IMR-90 (cell line): ENCODE data around the gene JAKMIP2. TPM values are rescaled to one million over a fixed set of nuclear protein-coding genes. Genes with fewer than 3 reads are reported as not detected.

Source experiments
- ATAC-seq: fragments of 200-7000 bp; cut with Tn5 transposase; 2 replicates; pipeline ENCODE4 v1.9.1; 2020; ENCODE audit warnings: low read depth, mild to moderate bottlenecking, moderate library complexity
- BruUV-seq: library from RNA; stranded (reverse); fragments of 400-500 nt; replicated peaks from 2 replicates; lab custom pipeline; 2021; lab: Mats Ljungman, UMichigan
- CTCF ChIA-PET: fragments of 300-600 bp; formaldehyde crosslinking; extraction: SDS; loops from one replicate; lab custom pipeline; 2021; ENCODE audit warnings: antibody characterized with exemption; lab: Yijun Ruan, JAX
- POLR2A ChIA-PET: fragments of 300-600 bp; sonication (Branson Sonifier 250); formaldehyde crosslinking; loops from one replicate; lab custom pipeline; 2022; ENCODE audit warnings: antibody characterized with exemption; ENCODE audit not compliant: unreplicated experiment; lab: Charles Lee
- DNase-seq: peaks from one replicate; pipeline ENCODE4 v3.0.0; 2013
- H2AFZ ChIP-seq: replicated peaks from 2 replicates; pipeline ENCODE3; 2013; ENCODE audit warnings: low read length, mild to moderate bottlenecking; ENCODE audit not compliant: poor library complexity
- H2AK5ac ChIP-seq: 2 replicates; pipeline ENCODE4 v1.6.1; 2013; ENCODE audit warnings: low read depth, low read length, inconsistent platforms
- H2AK9ac ChIP-seq: replicated peaks from 2 replicates; pipeline ENCODE3; 2013; ENCODE audit warnings: mild to moderate bottlenecking, low read depth, low read length, moderate library complexity; ENCODE audit not compliant: poor library complexity
- H2BK120ac ChIP-seq: 2 replicates; pipeline ENCODE4 v1.6.1; 2013; ENCODE audit warnings: low read depth, low read length, inconsistent platforms
- H2BK15ac ChIP-seq: 3 replicates; pipeline ENCODE4 v1.6.1; 2013; ENCODE audit warnings: low read depth, low read length, inconsistent platforms
- H2BK20ac ChIP-seq: 2 replicates; pipeline ENCODE4 v1.6.1; 2013; ENCODE audit warnings: low read depth, mild to moderate bottlenecking, inconsistent platforms, low read length, moderate library complexity
- H2BK5ac ChIP-seq: 2 replicates; pipeline ENCODE4 v1.6.1; 2013; ENCODE audit warnings: mild to moderate bottlenecking, low read depth, low read length, inconsistent platforms; ENCODE audit not compliant: poor library complexity, severe bottlenecking
- H3K14ac ChIP-seq: replicated peaks from 2 replicates; pipeline ENCODE4 v1.6.1; 2013; ENCODE audit warnings: low read depth, low read length, inconsistent platforms
- H3K18ac ChIP-seq: 2 replicates; pipeline ENCODE4 v1.6.1; 2013; ENCODE audit warnings: low read depth, low read length, control low read depth
- H3K23ac ChIP-seq: 2 replicates; pipeline ENCODE4 v1.6.1; 2013; ENCODE audit warnings: low read depth, low read length, inconsistent platforms
- H3K27ac ChIP-seq: 2 replicates; pipeline ENCODE4 v1.5.1; 2013; ENCODE audit warnings: mild to moderate bottlenecking, control low read depth, low read length; ENCODE audit not compliant: insufficient read depth
- H3K27me3 ChIP-seq: 2 replicates; pipeline ENCODE4 v1.6.1; 2013; ENCODE audit warnings: low read length; ENCODE audit not compliant: control insufficient read depth, insufficient read depth
- H3K36me3 ChIP-seq: 2 replicates; pipeline ENCODE4 v1.6.1; 2013; ENCODE audit warnings: low read length, mixed read lengths; ENCODE audit not compliant: control insufficient read depth, insufficient read depth
- H3K4ac ChIP-seq: 2 replicates; pipeline ENCODE4 v1.6.1; 2013; ENCODE audit warnings: low read depth, low read length, inconsistent platforms
- H3K4me1 ChIP-seq: 2 replicates; pipeline ENCODE4 v1.6.1; 2013; ENCODE audit warnings: low read length, mixed read lengths; ENCODE audit not compliant: control insufficient read depth, insufficient read depth
- H3K4me2 ChIP-seq: 2 replicates; pipeline ENCODE4 v1.6.1; 2013; ENCODE audit warnings: low read depth, mild to moderate bottlenecking, control low read depth, low read length, moderate library complexity
- H3K4me3 ChIP-seq: 2 replicates; pipeline ENCODE4 v1.5.1; 2013; ENCODE audit warnings: low read depth, mild to moderate bottlenecking, control low read depth, low read length, moderate library complexity; ENCODE audit not compliant: insufficient read depth
- H3K56ac ChIP-seq: 2 replicates; pipeline ENCODE4 v1.6.1; 2013; ENCODE audit warnings: low read length, inconsistent platforms; ENCODE audit not compliant: insufficient read depth; ENCODE audit errors: extremely low read depth
- H3K79me1 ChIP-seq, 2 experiments: 2 replicates each; pipeline ENCODE4 v1.6.1; 2013; ENCODE audit warnings: low read length in 2 of 2, inconsistent platforms in 1 of 2, low read depth in 1 of 2
- H3K9ac ChIP-seq: 2 replicates; pipeline ENCODE4 v1.6.1; 2013; ENCODE audit warnings: low read depth, low read length, control low read depth
- H3K9me1 ChIP-seq: 2 replicates; pipeline ENCODE4 v1.6.1; 2013; ENCODE audit warnings: low read length, inconsistent platforms; ENCODE audit not compliant: insufficient read depth
- H3K9me3 ChIP-seq: 2 replicates; pipeline ENCODE4 v1.6.1; 2013; ENCODE audit warnings: low read length; ENCODE audit not compliant: control insufficient read depth, insufficient read depth
- H4K20me1 ChIP-seq: 2 replicates; pipeline ENCODE4 v1.6.1; 2013; ENCODE audit warnings: low read length, inconsistent platforms; ENCODE audit not compliant: insufficient read depth
- H4K5ac ChIP-seq: 2 replicates; pipeline ENCODE4 v1.6.1; 2013; ENCODE audit warnings: mild to moderate bottlenecking, low read depth, low read length, control low read depth
- H4K8ac ChIP-seq, 2 experiments: 2 replicates each; pipeline ENCODE4 v1.6.1; 2013; ENCODE audit warnings: low read depth in 2 of 2, low read length in 2 of 2, control low read depth in 1 of 2, inconsistent platforms in 1 of 2
- H4K91ac ChIP-seq: 2 replicates; pipeline ENCODE4 v1.6.1; 2013; ENCODE audit warnings: low read depth, low read length, inconsistent platforms; ENCODE audit not compliant: insufficient read depth
- BHLHE40 ChIP-seq: fragments of 150-350 bp; IDR thresholded peaks from 2 replicates; pipeline ENCODE4 v1.6.1; 2016; ENCODE audit warnings: mild to moderate bottlenecking, low read depth, low read length
- CEBPB ChIP-seq: IDR thresholded peaks from 2 replicates; pipeline ENCODE4 v1.6.1; 2012; ENCODE audit warnings: low read depth, low read length, improper control_type of control experiment
- CHD1 ChIP-seq: IDR thresholded peaks from 2 replicates; pipeline ENCODE4 v1.6.1; 2012; ENCODE audit warnings: low read depth, low read length, improper control_type of control experiment
- FOS ChIP-seq: fragments of 150-350 bp; IDR thresholded peaks from 2 replicates; pipeline ENCODE4 v1.6.1; 2016; ENCODE audit warnings: low read depth, low read length
- MAZ ChIP-seq: IDR thresholded peaks from 2 replicates; pipeline ENCODE4 v1.6.1; 2012; ENCODE audit warnings: low read depth, mild to moderate bottlenecking, low read length, improper control_type of control experiment, moderate library complexity, borderline replicate concordance
- NFE2L2 ChIP-seq: fragments of 150-350 bp; IDR thresholded peaks from 2 replicates; pipeline ENCODE4 v1.6.1; 2016; ENCODE audit warnings: low read depth, mild to moderate bottlenecking, low read length
- POLR2A ChIP-seq: IDR thresholded peaks from 2 replicates; pipeline ENCODE4 v1.6.1; 2012; ENCODE audit warnings: mild to moderate bottlenecking, low read depth, low read length
- RAD21 ChIP-seq: IDR thresholded peaks from 2 replicates; pipeline ENCODE4 v1.6.1; 2012; ENCODE audit warnings: low read length, improper control_type of control experiment
- SMC3 ChIP-seq: fragments of 150-350 bp; IDR thresholded peaks from 2 replicates; pipeline ENCODE4 v1.6.1; 2016; ENCODE audit warnings: low read depth, mild to moderate bottlenecking, antibody characterized with exemption, low read length, moderate library complexity
- WGBS, 2 experiments: methylation state at CpG; one replicate each; pipeline versions ENCODE4 v1.1.5 to v1.1.7; 2013; ENCODE audit warnings: missing lambda C conversion rate in 2 of 2; ENCODE audit not compliant: insufficient read length in 1 of 2; ENCODE audit errors: extremely low coverage in 2 of 2; 5-methylcytosine and 5-hydroxymethylcytosine counted together
- dilution Hi-C: fragments of 300-500 bp; cut with HindIII; formaldehyde crosslinking; loops from one replicate; pipeline ENCODE4 v1.14.3; 2018; ENCODE audit warnings: low sequenced_read_pairs; ENCODE audit not compliant: unreplicated experiment
- in situ Hi-C: fragments of 300-500 bp; cut with MboI; formaldehyde crosslinking; loops from 3 replicates; pipeline ENCODE4 v1.14.3; 2019; ENCODE audit warnings: low sequenced_read_pairs, inconsistent platforms, mixed read lengths
- intact Hi-C: fragments of 100-400 bp; cut with micrococcal nuclease; formaldehyde crosslinking; loops from 2 replicates; pipeline ENCODE4 v1.10.0; 2022
- polyA plus RNA-seq, 3 experiments: library from polyadenylated mRNA; depleted of rRNA; stranded (reverse); fragments of >200 nt; gene quantifications; 2 replicates each; pipeline ENCODE4 v1.2.3, GENCODE V29; 2012; ENCODE audit warnings: low replicate concordance in 1 of 3
- total RNA-seq: library from RNA; depleted of rRNA; stranded (reverse); fragments of >200 nt; gene quantifications from 2 replicates; pipeline ENCODE4 v1.2.3, GENCODE V29; 2012
- TF ChIP-seq, protein P1 (sequence below): conservative IDR thresholded peaks from 2 replicates; pipeline ENCODE4 v1.5.1; 2012; ENCODE audit warnings: mild to moderate bottlenecking, low read depth, low read length, improper control_type of control experiment
- TF ChIP-seq, protein P2 (sequence below): fragments of 150-350 bp; IDR thresholded peaks from 2 replicates; pipeline ENCODE4 v1.6.1; 2016; ENCODE audit warnings: low read depth, mild to moderate bottlenecking, low read length, moderate library complexity, borderline replicate concordance

Gene JAKMIP2
- total and polyA plus RNA-seq, 2 of the 4 experiments (the other 2 are of a cell fraction) = under 0.01 TPM; not detected in 1

DNA sequence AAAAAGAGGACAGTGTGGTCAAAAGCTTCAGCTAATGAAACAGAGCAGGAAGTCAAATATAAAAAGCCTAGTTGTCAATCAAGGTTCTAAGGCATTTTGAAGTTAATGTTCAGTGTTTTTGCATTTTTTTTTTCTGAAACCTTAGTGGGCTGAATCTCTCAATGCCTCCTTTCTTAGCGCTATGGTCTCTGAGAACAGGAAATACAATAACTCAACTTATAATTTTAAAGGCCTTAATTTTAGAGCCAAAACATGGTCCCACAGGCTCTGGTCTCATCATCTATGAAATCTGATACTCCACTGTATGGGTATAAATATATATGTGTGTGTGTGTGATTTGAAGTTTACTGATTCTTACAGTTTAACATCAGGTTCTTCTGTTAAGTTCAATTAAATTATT lies 209.3 kb downstream of the JAKMIP2 start:
- Histone ChIP-seq H4K91ac (no peak overlapping the region), H3K4me2 (no peak overlapping the region), H3K9me3 (no peaks in the 10 kb centered on the region), H3K18ac (no peak overlapping the region), H3K4ac (no peak overlapping the region), H3K9me1 (no peaks in the 10 kb centered on the region), H3K56ac (no peak overlapping the region), H2AK9ac (no peak overlapping the region), H4K8ac (no peak overlapping the region), H2BK15ac (no peak overlapping the region), H4K5ac (no peak overlapping the region), H3K14ac (no peak overlapping the region), H3K9ac (no peak overlapping the region), H3K4me1 (peaks cover under 1% of the 10 kb centered on the region; the same call in 1 of the 2 replicates), H3K79me1 (no peaks in the 10 kb centered on the region), H3K27me3 (no peaks in the 10 kb centered on the region), H4K20me1 (no peaks in the 10 kb centered on the region), H2AFZ (no peak overlapping the region), H2BK120ac (no peak overlapping the region), H2BK5ac (no peak overlapping the region), H3K4me3 (no peak overlapping the region), H2BK20ac (no peak overlapping the region), H3K27ac (no peak overlapping the region), H3K36me3 (no peaks in the 10 kb centered on the region), H2AK5ac (no peak overlapping the region), H3K23ac (no peak overlapping the region)
- TF ChIP-seq NFE2L2 (no peak), POLR2A (no peak), CEBPB (no peak), BHLHE40 (no peak), MAZ (no peak), RAD21 (no peak), FOS (no peak), SMC3 (no peak), CHD1 (no peak)
- TF ChIP-seq, protein P1, sequence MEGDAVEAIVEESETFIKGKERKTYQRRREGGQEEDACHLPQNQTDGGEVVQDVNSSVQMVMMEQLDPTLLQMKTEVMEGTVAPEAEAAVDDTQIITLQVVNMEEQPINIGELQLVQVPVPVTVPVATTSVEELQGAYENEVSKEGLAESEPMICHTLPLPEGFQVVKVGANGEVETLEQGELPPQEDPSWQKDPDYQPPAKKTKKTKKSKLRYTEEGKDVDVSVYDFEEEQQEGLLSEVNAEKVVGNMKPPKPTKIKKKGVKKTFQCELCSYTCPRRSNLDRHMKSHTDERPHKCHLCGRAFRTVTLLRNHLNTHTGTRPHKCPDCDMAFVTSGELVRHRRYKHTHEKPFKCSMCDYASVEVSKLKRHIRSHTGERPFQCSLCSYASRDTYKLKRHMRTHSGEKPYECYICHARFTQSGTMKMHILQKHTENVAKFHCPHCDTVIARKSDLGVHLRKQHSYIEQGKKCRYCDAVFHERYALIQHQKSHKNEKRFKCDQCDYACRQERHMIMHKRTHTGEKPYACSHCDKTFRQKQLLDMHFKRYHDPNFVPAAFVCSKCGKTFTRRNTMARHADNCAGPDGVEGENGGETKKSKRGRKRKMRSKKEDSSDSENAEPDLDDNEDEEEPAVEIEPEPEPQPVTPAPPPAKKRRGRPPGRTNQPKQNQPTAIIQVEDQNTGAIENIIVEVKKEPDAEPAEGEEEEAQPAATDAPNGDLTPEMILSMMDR = no peak
- TF ChIP-seq, protein P2, sequence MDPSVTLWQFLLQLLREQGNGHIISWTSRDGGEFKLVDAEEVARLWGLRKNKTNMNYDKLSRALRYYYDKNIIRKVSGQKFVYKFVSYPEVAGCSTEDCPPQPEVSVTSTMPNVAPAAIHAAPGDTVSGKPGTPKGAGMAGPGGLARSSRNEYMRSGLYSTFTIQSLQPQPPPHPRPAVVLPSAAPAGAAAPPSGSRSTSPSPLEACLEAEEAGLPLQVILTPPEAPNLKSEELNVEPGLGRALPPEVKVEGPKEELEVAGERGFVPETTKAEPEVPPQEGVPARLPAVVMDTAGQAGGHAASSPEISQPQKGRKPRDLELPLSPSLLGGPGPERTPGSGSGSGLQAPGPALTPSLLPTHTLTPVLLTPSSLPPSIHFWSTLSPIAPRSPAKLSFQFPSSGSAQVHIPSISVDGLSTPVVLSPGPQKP = no peak
- WGBS, 2 experiments = no CpG with 5 or more reads among the region's 1 CpG
- BruUV-seq = no TSS peak
- intact Hi-C loops = loop anchor here (10.0 kb wide), 1 partner anchor 1028 kb away; no protein-coding TSS in a partner anchor
- no peak for DNase-seq
- ChIA-PET CTCF (interaction anchor here (0.6 kb wide), 2 partner anchors 183 to 523 kb away, joined by 3 to 7 read pairs; no protein-coding TSS in a partner anchor), POLR2A (no interaction called here)
- ATAC-seq = no peak
- in situ Hi-C loops = no loop called here
- dilution Hi-C loops = no loop called here
